ENCODE data around the gene RBM39. TPM values are rescaled to one million over a fixed set of nuclear protein-coding genes. Genes with fewer than 3 reads are reported as not detected.

Gene RBM39
- total RNA-seq, 2 experiments from 2014 or later, result 303 to 356 TPM

DNA sequence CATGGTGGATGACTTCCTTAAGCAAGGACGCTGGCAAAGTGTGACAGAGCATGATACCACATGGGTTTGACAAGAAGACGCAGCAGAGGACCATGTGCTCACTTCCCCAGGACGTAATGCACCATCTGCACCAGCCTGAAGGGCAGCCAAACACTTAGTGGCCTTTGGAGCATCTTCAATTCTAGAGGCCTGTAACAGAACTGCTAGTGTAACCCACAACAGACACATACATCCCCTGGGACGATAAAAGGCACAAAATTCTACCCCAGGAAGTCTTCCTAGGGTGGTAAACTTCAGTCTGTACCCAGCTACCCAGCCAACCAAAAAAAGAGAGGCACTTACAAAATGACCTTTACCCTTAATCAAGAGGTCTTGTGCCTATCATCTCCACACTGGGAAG is 68.2 kb downstream of the RBM39 start:
- Mint-ChIP-seq H3K9me3 (ENCODE audit: low read depth) (no peaks in the 10 kb centered on the region), H3K4me3 (no peak overlapping the region), H3K36me3 (ENCODE audit: low read depth) (peaks cover 35% of the 10 kb centered on the region), H3K27me3 (no peaks in the 10 kb centered on the region), H3K27ac (no peak overlapping the region), H3K4me1 (no peaks in the 10 kb centered on the region)
- DNase-seq (no peak), ATAC-seq (no peak)
- ChIA-PET CTCF (no interaction called here), POLR2A (no interaction called here)
- intact Hi-C loops (cut with DNase I, micrococcal nuclease), result no loop called here

DNA sequence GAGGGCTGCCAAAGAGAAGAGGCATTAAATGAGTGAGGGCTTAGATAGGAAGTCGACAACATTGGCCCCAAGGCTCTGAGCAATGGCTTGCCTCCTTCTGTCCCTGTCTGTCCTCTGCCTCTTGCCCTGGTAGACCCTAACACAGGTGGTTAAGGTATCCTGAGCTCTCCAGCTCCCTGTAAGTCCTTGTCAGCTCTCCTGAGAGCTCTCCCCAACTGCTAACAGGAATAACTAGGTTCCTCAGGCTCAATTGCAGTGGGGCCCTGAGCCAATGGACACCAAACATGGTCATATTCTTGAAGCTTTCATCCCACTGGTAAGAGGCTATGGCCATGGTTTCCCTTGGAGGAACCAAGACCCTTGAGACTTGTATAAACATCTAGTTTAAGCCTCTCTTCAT is 72.4 kb downstream of the RBM39 start:
- CTCF ChIA-PET, result interaction anchor here (1.1 kb wide), 1 partner anchor 50 kb away, joined by 3 read pairs; no protein-coding TSS in a partner anchor
- POLR2A ChIA-PET, result no interaction called here
- intact Hi-C loops (cut with DNase I, micrococcal nuclease), result no loop called here
- Mint-ChIP-seq H3K27me3 (no peaks in the 10 kb centered on the region), H3K9me3 (ENCODE audit: low read depth) (no peaks in the 10 kb centered on the region), H3K4me1 (peaks cover 3% of the 10 kb centered on the region), H3K36me3 (ENCODE audit: low read depth) (peaks cover 37% of the 10 kb centered on the region), H3K4me3 (no peak overlapping the region), H3K27ac (no peak overlapping the region)
- DNase-seq (no peak), ATAC-seq (no peak)

DNA sequence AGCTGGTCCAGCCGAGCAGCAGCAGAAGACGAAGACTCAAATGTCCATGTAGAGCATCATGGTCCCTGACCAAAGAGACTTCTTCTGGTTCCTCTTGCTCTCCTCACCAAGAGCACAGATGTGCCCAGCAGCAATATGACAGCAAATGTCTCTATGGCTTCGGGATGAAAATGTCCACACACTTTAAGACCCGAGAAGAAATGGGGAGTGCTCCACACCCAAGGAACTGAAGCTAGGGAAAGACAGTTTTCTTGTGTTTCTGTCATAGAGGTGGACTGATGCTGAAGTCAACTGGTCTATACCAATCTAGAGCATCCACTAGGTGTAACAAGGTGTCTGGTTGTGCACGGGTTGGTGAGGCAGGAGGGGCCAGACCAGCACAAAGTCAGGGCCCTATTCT is 72.8 kb downstream of the RBM39 start:
- Mint-ChIP-seq H3K36me3 (ENCODE audit: low read depth) (peaks cover 35% of the 10 kb centered on the region), H3K4me3 (no peak overlapping the region), H3K27ac (no peak overlapping the region), H3K4me1 (peaks cover 3% of the 10 kb centered on the region), H3K27me3 (no peaks in the 10 kb centered on the region), H3K9me3 (ENCODE audit: low read depth) (no peaks in the 10 kb centered on the region)
- CTCF ChIA-PET, result interaction anchor here (1.0 to 1.1 kb wide), 2 partner anchors 50 to 68 kb away, joined by 3 read pairs; no protein-coding TSS in a partner anchor
- DNase-seq (no peak), ATAC-seq (no peak)
- POLR2A ChIA-PET, result no interaction called here
- intact Hi-C loops (cut with DNase I, micrococcal nuclease), result no loop called here

DNA sequence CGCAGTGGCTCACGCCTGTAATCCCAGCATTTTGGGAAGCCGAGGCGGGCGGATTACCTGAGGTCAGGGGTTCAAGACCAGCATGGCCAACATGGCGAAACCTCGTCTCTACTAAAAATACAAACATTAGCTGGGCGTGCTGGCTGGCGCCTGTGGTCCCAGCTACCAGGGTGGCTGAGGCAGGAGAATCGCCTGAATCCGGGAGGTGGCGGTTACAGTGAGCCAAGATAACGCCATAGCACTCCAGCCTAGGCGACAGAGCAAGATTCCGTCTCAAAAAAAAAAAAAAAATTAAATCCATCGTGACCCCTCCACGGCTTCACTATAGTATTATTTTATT is 76.1 kb downstream of the RBM39 start:
- no peak overlapping the region for H3K4me3 Mint-ChIP-seq
- H3K4me1 Mint-ChIP-seq, result peaks cover 24% of the 10 kb centered on the region
- ChIA-PET POLR2A (interaction anchor here (0.7 kb wide), 2 partner anchors 92 to 795 kb away, joined by 3 read pairs; no protein-coding TSS in a partner anchor), CTCF (interaction anchor here (0.7 to 8.6 kb wide), 3 partner anchors 11 to 47 kb away, joined by 3 to 92 read pairs (median 4); partner anchors contain the start of gene SPAG4)
- no peaks in the 10 kb centered on the region for H3K27me3 Mint-ChIP-seq
- DNase-seq (no peak), ATAC-seq (no peak)
- H3K27ac Mint-ChIP-seq, result peak overlapping the region; percentile 35
- H3K9me3 Mint-ChIP-seq (ENCODE audit: low read depth), result no peaks in the 10 kb centered on the region
- intact Hi-C loops (cut with DNase I, micrococcal nuclease), result loop anchor here in 1 of 2 experiments (2.0 kb wide), 2 partner anchors 33 to 289 kb away; partner anchors contain the start of genes NFS1, ROMO1 and SCAND1
- H3K36me3 Mint-ChIP-seq (ENCODE audit: low read depth), result peaks cover 40% of the 10 kb centered on the region

DNA sequence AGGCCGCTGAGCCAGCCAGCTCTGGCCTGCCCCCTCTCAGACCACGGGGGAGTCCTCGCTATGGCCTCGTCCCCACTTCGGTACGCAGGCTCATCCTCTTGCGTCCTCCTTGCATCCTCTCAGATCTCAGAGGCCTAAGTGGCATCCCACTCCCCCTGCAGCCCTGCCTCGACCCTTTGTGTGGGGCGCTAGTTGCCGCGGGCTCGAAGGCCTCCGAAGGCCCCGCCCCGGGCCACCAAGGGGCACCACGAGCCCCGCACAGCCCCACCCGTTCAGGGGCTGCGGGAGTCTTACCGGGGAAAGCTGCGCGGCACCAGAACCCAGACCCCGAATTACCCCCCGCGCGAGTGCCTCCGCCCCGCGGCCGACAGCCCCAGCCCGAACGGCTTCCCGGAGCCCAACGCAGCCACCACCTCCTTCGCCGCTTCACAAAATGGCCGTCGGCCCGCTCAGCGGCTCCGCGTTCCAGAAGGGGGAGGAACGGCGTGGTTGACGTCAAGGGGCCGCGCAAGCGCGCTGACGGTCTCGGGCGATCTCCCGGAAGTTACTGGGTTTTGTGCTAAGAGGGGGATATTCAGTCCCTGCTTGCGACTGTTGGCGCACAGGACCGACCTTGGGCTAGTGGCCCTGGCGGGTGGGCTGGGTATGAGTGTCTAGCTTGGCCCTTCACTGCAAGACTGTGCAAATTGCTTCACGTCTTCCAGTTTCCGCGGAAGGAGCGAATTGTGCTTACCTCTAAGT is 77.4 kb downstream of the RBM39 start, which contains the start of the genes CPNE1 and RBM12:
CPNE1 (minus strand) TSS at position 435 of the 741 bp plus-strand sequence. CDS start 31,977 bp downstream, outside the sequence.
RBM12 (minus strand) TSS at position 435 of the 741 bp plus-strand sequence. CDS start 9,578 bp downstream, outside the sequence.
- Mint-ChIP-seq H3K4me1 (peaks cover 36% of the 10 kb centered on the region), H3K4me3 (peak within 1 kb of the TSS; percentile 80), H3K27ac (peak within 1 kb of the TSS; percentile 100), H3K9me3 (ENCODE audit: low read depth) (peaks cover 2% of the 10 kb centered on the region), H3K27me3 (no peaks in the 10 kb centered on the region), H3K36me3 (ENCODE audit: low read depth) (peaks cover 42% of the 10 kb centered on the region)
- intact Hi-C loops (cut with DNase I, micrococcal nuclease), result loop anchor here (1.0 to 5.0 kb wide), 13 partner anchors 34 to 357 kb away; partner anchors contain the start of genes ERGIC3 (in 2 of the 2), NFS1 (in 2 of the 2), ROMO1 (in 2 of the 2) and SCAND1 (in 2 of the 2)
- DNase-seq (peak; percentile 96), ATAC-seq (peak; percentile 68)
- POLR2A ChIA-PET, result interaction anchor here (0.6 to 4.5 kb wide), 11 partner anchors 35 to 210 kb away, joined by 3 to 55 read pairs (median 6); partner anchors contain the start of genes ERGIC3, NFS1, RBM39 and ROMO1
- CTCF ChIA-PET, result interaction anchor here (0.5 to 8.6 kb wide), 4 partner anchors 14 to 290 kb away, joined by 3 to 92 read pairs (median 6); partner anchors contain the start of genes SCAND1 and SPAG4

DNA sequence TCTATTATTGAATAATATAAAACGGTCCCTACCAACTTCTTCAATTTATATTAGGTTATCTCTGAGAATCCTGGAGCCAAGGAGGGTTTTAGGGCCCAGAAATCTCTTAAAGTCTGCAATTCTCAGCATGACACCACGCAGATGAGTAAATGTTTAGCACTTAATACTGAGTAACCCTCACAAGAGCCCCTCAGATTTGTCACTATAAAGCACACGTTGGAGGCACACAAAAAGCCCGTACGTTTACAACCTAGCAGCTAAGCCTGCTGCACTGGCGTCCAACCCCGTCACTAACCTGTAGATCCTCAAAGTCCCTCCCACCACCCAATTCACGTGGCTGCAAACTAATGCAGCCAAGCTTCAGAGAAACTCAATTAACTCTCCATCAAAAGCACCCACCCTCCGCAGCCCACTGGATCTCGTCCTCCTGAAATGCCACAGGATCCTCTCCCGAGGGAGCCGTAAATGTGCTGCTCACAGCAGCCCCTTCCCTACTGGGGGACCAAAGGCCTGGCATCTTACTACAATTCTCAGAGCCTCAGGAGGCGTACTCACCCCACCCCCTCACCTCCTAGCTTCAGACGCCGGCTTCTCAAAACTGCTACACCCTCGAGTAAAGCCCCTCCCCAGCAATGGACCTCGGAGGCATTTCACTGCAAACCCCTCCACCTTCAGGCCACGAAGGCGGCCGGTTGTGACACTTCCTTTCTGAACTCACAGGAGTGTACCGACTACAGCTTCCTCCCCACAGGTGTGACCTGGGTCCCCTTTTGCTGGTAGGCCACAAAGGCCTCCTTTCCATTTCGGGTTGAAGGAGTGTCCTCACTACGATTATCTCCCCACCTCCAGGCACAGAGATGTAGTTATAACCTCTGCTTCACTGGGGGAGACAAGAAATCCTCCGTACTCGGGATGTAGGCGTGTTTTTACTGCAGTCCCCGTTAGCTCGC is 78.3 kb downstream of the RBM39 start:
- Mint-ChIP-seq H3K4me3 (peak overlapping the region; percentile 80), H3K27ac (peak overlapping the region; percentile 100), H3K4me1 (peaks cover 44% of the 10 kb centered on the region), H3K27me3 (no peaks in the 10 kb centered on the region), H3K9me3 (ENCODE audit: low read depth) (peaks cover 3% of the 10 kb centered on the region), H3K36me3 (ENCODE audit: low read depth) (peaks cover 46% of the 10 kb centered on the region)
- intact Hi-C loops (cut with DNase I, micrococcal nuclease), result loop anchor here (1.0 to 5.0 kb wide), 13 partner anchors 35 to 356 kb away; partner anchors contain the start of genes ERGIC3 (in 2 of the 2), NFS1 (in 2 of the 2), ROMO1 (in 2 of the 2) and SCAND1 (in 2 of the 2)
- POLR2A ChIA-PET, result interaction anchor here (0.5 to 4.5 kb wide), 16 partner anchors 18 to 290 kb away, joined by 3 to 55 read pairs (median 5); partner anchors contain the start of genes ERGIC3, NFS1, RBM39 and ROMO1
- DNase-seq (peak; percentile 80), ATAC-seq (peak; percentile 31)
- CTCF ChIA-PET, result interaction anchor here (0.5 to 8.6 kb wide), 8 partner anchors 10 to 302 kb away, joined by 3 to 92 read pairs (median 3); partner anchors contain the start of genes SCAND1 and SPAG4

DNA sequence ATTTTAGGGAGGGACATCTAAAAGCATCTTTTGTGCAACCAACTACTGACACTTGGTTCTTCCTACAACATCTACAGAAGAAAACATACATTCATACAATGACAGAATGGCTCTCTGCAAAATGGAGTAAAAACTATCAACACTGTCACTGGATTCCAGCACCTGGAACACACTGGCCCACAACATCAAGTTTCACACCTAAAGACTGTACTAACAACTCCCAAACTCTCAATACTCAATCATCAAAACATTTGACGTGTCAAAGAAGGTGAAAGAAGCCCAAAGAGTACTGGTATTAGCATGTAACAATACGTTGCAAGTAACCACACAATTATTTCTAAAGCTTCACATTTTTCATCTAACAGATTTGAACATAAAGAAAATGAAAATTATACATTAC is 79.5 kb downstream of the RBM39 start:
- H3K27me3 Mint-ChIP-seq, result no peaks in the 10 kb centered on the region
- peak overlapping the region; percentile 100 for H3K27ac Mint-ChIP-seq
- intact Hi-C loops (cut with DNase I, micrococcal nuclease), result loop anchor here (5.0 kb wide), 4 partner anchors 60 to 355 kb away; partner anchors contain the start of gene ERGIC3 (in 1 of the 2)
- H3K4me3 Mint-ChIP-seq, result peak overlapping the region; percentile 80
- ATAC-seq, result peak; percentile 8
- H3K4me1 Mint-ChIP-seq, result peaks cover 54% of the 10 kb centered on the region
- DNase-seq, result peak; percentile 39
- ChIA-PET CTCF (interaction anchor here (0.6 to 8.6 kb wide), 3 partner anchors 44 to 961 kb away, joined by 4 to 92 read pairs (median 5); partner anchors contain the start of gene SPAG4), POLR2A (interaction anchor here (3.6 to 4.5 kb wide), 3 partner anchors 43 to 80 kb away, joined by 35 to 55 read pairs (median 38); partner anchors contain the start of genes RBM39 and SPAG4)
- peaks cover 3% of the 10 kb centered on the region for H3K9me3 Mint-ChIP-seq (ENCODE audit: low read depth)
- peaks cover 47% of the 10 kb centered on the region for H3K36me3 Mint-ChIP-seq (ENCODE audit: low read depth)

DNA sequence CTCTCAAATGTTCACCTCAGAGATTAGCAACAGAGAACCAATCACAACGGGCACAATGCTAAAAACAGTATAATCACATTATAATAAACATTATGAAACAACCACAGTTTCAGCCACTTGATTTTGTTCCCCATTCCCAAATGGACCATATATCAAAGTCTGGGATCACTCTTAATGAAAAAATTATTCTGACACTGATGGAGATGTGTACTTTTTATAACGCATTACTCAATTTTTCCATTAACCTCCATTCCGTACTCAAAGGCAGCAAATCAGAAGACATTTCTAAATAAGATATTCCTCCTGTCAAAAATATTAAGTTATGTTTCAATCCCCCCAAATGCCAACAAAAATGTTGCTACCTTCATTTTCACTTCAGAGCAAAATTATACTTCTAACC is 80.2 kb downstream of the RBM39 start:
- H3K27me3 Mint-ChIP-seq, result no peaks in the 10 kb centered on the region
- peaks cover 60% of the 10 kb centered on the region for H3K4me1 Mint-ChIP-seq
- peak overlapping the region; percentile 80 for H3K4me3 Mint-ChIP-seq
- ChIA-PET POLR2A (interaction anchor here (0.9 to 4.5 kb wide), 6 partner anchors 43 to 170 kb away, joined by 3 to 55 read pairs (median 22); partner anchors contain the start of genes ERGIC3, RBM39 and SPAG4), CTCF (interaction anchor here (1.0 to 8.6 kb wide), 5 partner anchors 38 to 292 kb away, joined by 3 to 92 read pairs (median 4); partner anchors contain the start of genes SCAND1 and SPAG4)
- intact Hi-C loops (cut with DNase I, micrococcal nuclease), result loop anchor here (2.0 to 5.0 kb wide), 6 partner anchors 60 to 569 kb away; partner anchors contain the start of genes ERGIC3 (in 1 of the 2), RBM39 (in 1 of the 2) and TRPC4AP (in 1 of the 2)
- ATAC-seq (no peak), DNase-seq (no peak)
- peaks cover 53% of the 10 kb centered on the region for H3K36me3 Mint-ChIP-seq (ENCODE audit: low read depth)
- peaks cover 3% of the 10 kb centered on the region for H3K9me3 Mint-ChIP-seq (ENCODE audit: low read depth)
- H3K27ac Mint-ChIP-seq, result peak overlapping the region; percentile 100

DNA sequence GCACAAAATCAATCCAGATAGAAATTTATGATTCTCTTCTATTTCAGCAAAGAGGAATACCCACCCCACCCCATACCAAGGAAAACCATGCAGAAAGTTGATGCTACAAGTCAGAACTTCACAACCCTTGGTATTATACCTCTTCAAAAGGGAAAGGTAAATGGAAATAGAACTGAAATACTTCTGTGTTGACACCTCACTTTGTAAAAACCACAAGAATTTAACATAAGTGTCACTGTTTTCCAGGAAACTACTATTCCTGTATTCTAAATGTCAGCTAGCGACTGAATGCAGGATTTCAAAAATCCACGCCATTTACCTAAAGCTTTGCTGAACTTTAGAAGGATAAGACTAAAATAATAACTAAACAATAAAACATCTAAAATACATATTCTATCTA is 81.0 kb downstream of the RBM39 start:
- CTCF ChIA-PET, result interaction anchor here (1.0 to 8.6 kb wide), 5 partner anchors 39 to 293 kb away, joined by 3 to 92 read pairs (median 4); partner anchors contain the start of genes SCAND1 and SPAG4
- ATAC-seq (peak; percentile 24), DNase-seq (no peak)
- POLR2A ChIA-PET, result interaction anchor here (0.6 to 4.5 kb wide), 9 partner anchors 42 to 293 kb away, joined by 3 to 55 read pairs (median 6); partner anchors contain the start of genes ERGIC3, RBM39, SCAND1 and SPAG4
- no peaks in the 10 kb centered on the region for H3K27me3 Mint-ChIP-seq
- H3K9me3 Mint-ChIP-seq (ENCODE audit: low read depth), result peaks cover 3% of the 10 kb centered on the region
- peak overlapping the region; percentile 100 for H3K27ac Mint-ChIP-seq
- H3K36me3 Mint-ChIP-seq (ENCODE audit: low read depth), result peaks cover 57% of the 10 kb centered on the region
- peak overlapping the region; percentile 80 for H3K4me3 Mint-ChIP-seq
- peaks cover 66% of the 10 kb centered on the region for H3K4me1 Mint-ChIP-seq
- intact Hi-C loops (cut with DNase I, micrococcal nuclease), result loop anchor here (2.0 to 5.0 kb wide), 6 partner anchors 59 to 568 kb away; partner anchors contain the start of genes ERGIC3 (in 1 of the 2), RBM39 (in 1 of the 2) and TRPC4AP (in 1 of the 2)

Measured in activated CD4-positive, alpha-beta T cell treated with anti-CD3 and anti-CD28 coated beads for 36 hours (primary cell).